Activated T-cell treated with anti-CD3 and anti-CD28 coated beads, Interleukin-2, amount 50 U/mL, for 24 hours (primary cell): ENCODE data around the gene CCDC38.

Source experiments
- DNase-seq: peaks from one replicate; pipeline ENCODE4 v3.0.0-alpha.2; 2020
- H3K27ac Mint-ChIP-seq: 2 replicates; pipeline ENCODE4 v1.8.0; 2020; ENCODE audit warnings: mild to moderate bottlenecking, mixed read lengths
- H3K27me3 Mint-ChIP-seq: 2 replicates; pipeline ENCODE4 v1.8.0; 2020; ENCODE audit warnings: mixed read lengths
- H3K36me3 Mint-ChIP-seq: 2 replicates; pipeline ENCODE4 v1.8.0; 2020; ENCODE audit warnings: low read depth, mixed read lengths
- H3K4me1 Mint-ChIP-seq: 2 replicates; pipeline ENCODE4 v1.8.0; 2020; ENCODE audit warnings: low read depth, mixed read lengths
- H3K4me3 Mint-ChIP-seq: 2 replicates; pipeline ENCODE4 v1.8.0; 2020; ENCODE audit warnings: mild to moderate bottlenecking, moderate library complexity, mixed read lengths
- H3K9me3 Mint-ChIP-seq: 2 replicates; pipeline ENCODE4 v1.8.0; 2020; ENCODE audit warnings: mixed read lengths

The CCDC38 gene

DNA sequence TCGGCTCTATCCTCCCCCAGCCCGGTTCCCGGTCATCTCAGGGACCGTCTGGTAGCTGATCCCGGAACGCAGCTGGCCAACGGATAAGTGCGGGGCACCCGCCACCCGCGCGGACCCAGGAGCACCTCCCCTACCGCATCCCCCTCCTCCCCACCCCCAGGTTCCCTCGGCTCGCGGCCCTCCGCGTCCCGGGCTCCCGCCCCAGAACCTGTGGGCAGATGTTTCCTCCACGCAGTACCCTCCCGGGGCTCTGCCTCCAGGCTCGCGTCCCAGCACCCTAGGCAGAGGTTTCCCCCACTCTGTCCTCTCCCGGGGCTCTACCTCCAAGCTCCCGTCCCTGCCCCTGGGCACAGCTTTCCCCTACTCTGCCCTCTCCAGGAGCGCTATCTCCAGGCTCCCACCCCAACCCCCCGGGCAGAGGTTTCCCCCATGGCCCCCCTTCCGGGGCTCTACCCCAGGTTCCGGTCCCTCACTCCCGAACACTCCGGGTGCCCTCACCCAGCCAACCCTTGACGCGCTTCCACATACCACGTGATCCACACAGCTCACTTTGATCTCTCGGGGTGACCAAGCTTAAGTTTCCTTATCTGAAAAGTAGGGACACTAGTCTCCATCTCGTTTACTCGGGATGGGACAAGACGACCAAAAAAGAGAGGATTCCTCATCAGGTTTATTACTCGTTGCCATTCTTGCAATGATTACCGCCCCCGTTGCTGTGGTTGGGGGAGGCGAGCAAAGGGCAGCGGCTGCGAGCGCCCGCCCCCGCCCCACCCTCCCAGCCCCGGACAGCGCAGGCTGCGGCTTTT lies at the start of gene CCDC38:
TSS of gene CCDC38 (minus strand) at position 91 of the 806 bp plus-strand sequence. CDS start 6,105 bp downstream, outside the sequence.
- H3K27me3 Mint-ChIP-seq = no peaks in the 10 kb centered on the region
- peaks cover 10% of the 10 kb centered on the region for H3K4me1 Mint-ChIP-seq
- H3K4me3 Mint-ChIP-seq = peak within 1 kb of the TSS; percentile 87
- H3K27ac Mint-ChIP-seq = peak within 1 kb of the TSS; percentile 92
- DNase-seq = peak; percentile 89
- no peaks in the 10 kb centered on the region for H3K9me3 Mint-ChIP-seq
- peaks cover 3% of the 10 kb centered on the region for H3K36me3 Mint-ChIP-seq

GRCh38 chr12:95990136-95990535 lies 47.7 kb upstream of the CCDC38 start:
- Mint-ChIP-seq H3K4me3 (no peak overlapping the region), H3K27ac (no peak overlapping the region), H3K9me3 (no peaks in the 10 kb centered on the region), H3K27me3 (no peaks in the 10 kb centered on the region), H3K36me3 (no peaks in the 10 kb centered on the region), H3K4me1 (no peaks in the 10 kb centered on the region)
- DNase-seq = no peak

GRCh38 chr12:95989504-95990123 lies 47.2 kb upstream of the CCDC38 start:
- no peaks in the 10 kb centered on the region for H3K36me3 Mint-ChIP-seq
- no peaks in the 10 kb centered on the region for H3K4me1 Mint-ChIP-seq
- H3K27me3 Mint-ChIP-seq = no peaks in the 10 kb centered on the region
- H3K9me3 Mint-ChIP-seq = no peaks in the 10 kb centered on the region
- H3K27ac Mint-ChIP-seq = no peak overlapping the region
- no peak for DNase-seq
- no peak overlapping the region for H3K4me3 Mint-ChIP-seq

DNA sequence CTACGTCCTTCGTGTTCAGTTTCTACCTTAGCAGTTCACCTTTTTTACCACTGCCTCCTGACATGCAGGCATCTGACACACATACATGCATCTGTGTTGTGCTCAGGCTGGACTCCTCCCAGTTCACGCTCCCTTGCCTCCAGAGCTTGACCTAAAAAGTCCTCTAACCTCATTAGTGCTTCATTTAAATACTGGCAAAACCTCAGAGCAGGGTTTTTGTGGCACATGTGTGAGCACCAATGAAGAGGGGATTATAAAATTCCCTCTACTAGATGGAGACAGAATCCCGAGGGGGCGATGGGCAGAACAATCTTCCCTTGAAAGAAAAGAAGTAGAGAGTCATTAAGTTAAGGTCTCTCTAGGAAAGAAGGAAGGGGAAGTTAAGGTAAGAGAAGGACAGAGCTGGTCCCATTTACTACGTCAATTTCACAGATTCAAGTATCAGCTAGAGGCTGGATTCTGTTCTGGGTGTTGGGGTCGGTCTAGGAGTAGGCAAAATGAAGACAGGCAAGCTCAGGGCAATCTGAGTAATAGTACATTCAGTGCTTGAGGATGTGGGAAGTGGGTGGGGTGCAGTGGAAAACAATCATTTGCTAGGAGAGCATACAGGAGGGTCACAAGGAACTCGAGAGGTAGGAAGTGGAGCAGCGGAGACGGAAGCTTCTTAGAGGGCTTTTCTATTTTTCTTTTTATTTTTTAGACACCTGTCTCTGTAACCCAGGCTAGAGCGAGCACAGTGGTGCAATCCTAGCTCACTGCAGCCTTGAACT lies 46.3 kb upstream of the CCDC38 start:
- no peak for DNase-seq
- Mint-ChIP-seq H3K9me3 (no peaks in the 10 kb centered on the region), H3K4me3 (no peak overlapping the region), H3K36me3 (no peaks in the 10 kb centered on the region), H3K27ac (no peak overlapping the region), H3K4me1 (no peaks in the 10 kb centered on the region), H3K27me3 (no peaks in the 10 kb centered on the region)

- Mint-ChIP-seq H3K4me1 (no peaks in the 10 kb centered on the region), H3K36me3 (no peaks in the 10 kb centered on the region), H3K4me3 (no peak overlapping the region), H3K9me3 (no peaks in the 10 kb centered on the region), H3K27ac (no peak overlapping the region), H3K27me3 (no peaks in the 10 kb centered on the region)
- DNase-seq = no peak
These were observed 44.5 kb upstream of the CCDC38 start for GRCh38 chr12:95986635-95987570.

DNA sequence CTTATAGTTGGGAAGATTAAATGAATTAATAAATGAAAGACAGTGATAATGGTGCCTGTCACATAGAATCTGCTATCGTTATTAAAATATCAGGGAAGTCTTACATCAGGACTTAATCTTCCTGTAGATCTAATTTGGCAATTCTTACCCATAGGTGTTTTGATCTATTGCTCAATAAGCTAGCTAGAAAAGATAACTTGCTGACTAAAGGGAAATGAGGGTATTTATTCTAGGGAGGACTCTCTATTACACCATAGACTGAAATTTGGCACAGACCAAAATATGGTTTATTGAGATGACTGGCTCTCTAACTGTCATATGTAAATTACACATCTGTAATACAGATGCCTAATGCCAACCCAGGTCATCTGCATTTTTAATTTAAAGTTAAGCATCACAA lies 42.3 kb upstream of the CCDC38 start:
- DNase-seq = no peak
- no peaks in the 10 kb centered on the region for H3K4me1 Mint-ChIP-seq
- no peak overlapping the region for H3K27ac Mint-ChIP-seq
- no peaks in the 10 kb centered on the region for H3K27me3 Mint-ChIP-seq
- H3K36me3 Mint-ChIP-seq = no peaks in the 10 kb centered on the region
- H3K9me3 Mint-ChIP-seq = no peaks in the 10 kb centered on the region
- H3K4me3 Mint-ChIP-seq = no peak overlapping the region

GRCh38 chr12:95982602-95983001 lies 40.2 kb upstream of the CCDC38 start:
- no peaks in the 10 kb centered on the region for H3K4me1 Mint-ChIP-seq
- H3K9me3 Mint-ChIP-seq = no peaks in the 10 kb centered on the region
- no peak for DNase-seq
- no peak overlapping the region for H3K27ac Mint-ChIP-seq
- H3K36me3 Mint-ChIP-seq = no peaks in the 10 kb centered on the region
- H3K27me3 Mint-ChIP-seq = no peaks in the 10 kb centered on the region
- H3K4me3 Mint-ChIP-seq = no peak overlapping the region

DNA sequence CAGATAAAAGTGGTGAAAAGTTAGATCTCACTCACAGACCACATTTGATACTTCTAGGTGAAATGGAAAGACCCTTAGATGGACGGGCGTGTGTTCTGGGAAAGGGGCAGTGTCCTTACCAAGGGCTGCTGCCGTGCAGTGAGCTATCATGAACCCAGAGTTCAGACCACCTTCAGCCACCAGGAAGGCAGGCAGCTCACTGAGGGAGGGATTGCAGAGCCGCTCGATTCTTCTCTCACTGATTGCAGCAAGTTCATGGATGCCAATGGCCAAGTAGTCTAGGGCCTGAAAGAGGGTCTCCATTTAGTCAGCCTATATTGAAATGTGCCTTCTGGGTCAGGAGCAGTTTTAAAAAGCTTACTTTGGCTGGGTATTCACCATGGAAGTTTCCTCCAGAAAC lies 38.0 kb upstream of the CCDC38 start:
- Mint-ChIP-seq H3K4me1 (no peaks in the 10 kb centered on the region), H3K27ac (no peak overlapping the region), H3K36me3 (no peaks in the 10 kb centered on the region)

GRCh38 chr12:95978774-95979173 lies 36.4 kb upstream of the CCDC38 start:
- Mint-ChIP-seq H3K27me3 (no peaks in the 10 kb centered on the region), H3K36me3 (no peaks in the 10 kb centered on the region), H3K27ac (no peak overlapping the region)

More for the DNA sequence above, 38.0 kb upstream of the CCDC38 start:
- no peaks in the 10 kb centered on the region for H3K27me3 Mint-ChIP-seq
- H3K9me3 Mint-ChIP-seq = no peaks in the 10 kb centered on the region
- no peak for DNase-seq
- no peak overlapping the region for H3K4me3 Mint-ChIP-seq

GRCh38 chr12:95978351-95978750 lies 35.9 kb upstream of the CCDC38 start:
- Mint-ChIP-seq H3K9me3 (no peaks in the 10 kb centered on the region), H3K4me3 (no peak overlapping the region), H3K36me3 (no peaks in the 10 kb centered on the region), H3K4me1 (no peaks in the 10 kb centered on the region), H3K27ac (no peak overlapping the region), H3K27me3 (no peaks in the 10 kb centered on the region)
- DNase-seq = no peak

More at GRCh38 chr12:95978774-95979173, 36.4 kb upstream of the CCDC38 start:
- no peaks in the 10 kb centered on the region for H3K4me1 Mint-ChIP-seq
- DNase-seq = no peak
- no peak overlapping the region for H3K4me3 Mint-ChIP-seq
- H3K9me3 Mint-ChIP-seq = no peaks in the 10 kb centered on the region

DNA sequence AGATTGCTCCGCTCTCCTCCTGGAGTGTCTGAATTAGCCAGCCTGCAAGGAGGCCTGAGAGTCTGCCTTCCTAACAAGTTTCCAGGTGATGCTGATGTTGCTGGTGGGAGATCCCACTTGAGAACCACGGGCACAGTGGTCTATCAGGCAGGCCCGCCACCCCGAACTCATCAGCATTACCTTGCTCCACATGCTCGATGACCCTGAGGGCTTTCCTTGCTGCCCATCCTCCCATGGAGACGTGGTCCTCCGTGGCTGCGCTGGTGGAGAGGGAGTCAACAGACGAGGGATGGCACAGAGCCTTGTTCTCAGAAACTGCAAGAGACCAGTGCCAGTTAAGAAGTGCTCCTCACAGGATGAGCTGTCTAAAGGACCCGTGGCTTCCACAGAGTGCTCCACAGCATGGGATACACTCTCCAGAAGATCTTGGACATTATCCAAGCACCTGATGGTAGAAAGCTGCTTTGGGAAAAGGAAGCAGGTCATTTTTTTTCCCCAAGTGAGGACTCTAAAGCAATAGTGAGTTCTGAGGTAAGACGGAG lies 35.4 kb upstream of the CCDC38 start:
- Mint-ChIP-seq H3K4me3 (no peak overlapping the region), H3K9me3 (no peaks in the 10 kb centered on the region), H3K36me3 (no peaks in the 10 kb centered on the region), H3K27me3 (no peaks in the 10 kb centered on the region), H3K4me1 (no peaks in the 10 kb centered on the region), H3K27ac (no peak overlapping the region)
- DNase-seq = no peak

DNA sequence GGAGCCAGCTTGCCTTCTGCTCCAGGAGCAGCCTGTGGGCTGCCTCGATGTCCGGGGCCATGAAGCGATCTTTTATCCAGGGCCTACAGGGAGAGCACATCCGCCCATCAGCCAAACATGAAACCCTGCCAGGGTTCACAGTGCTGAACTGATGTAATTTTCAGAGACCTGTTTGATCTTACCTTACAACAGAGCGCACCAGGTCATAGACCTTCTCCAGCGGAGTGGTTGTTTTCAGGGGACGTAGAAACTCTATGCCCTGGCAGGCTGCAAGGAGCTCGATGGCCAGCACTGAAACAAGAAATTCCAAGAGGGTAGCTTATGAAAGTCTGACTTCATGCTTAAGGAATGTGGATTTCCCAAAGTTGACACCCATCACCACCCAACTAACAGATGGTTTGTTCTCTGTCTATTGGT lies 34.0 kb upstream of the CCDC38 start:
- Mint-ChIP-seq H3K36me3 (no peaks in the 10 kb centered on the region), H3K27ac (no peak overlapping the region), H3K9me3 (no peaks in the 10 kb centered on the region)

GRCh38 chr12:95975491-95975890 lies 33.1 kb upstream of the CCDC38 start:
- H3K4me3 Mint-ChIP-seq = no peak overlapping the region
- DNase-seq = no peak
- no peaks in the 10 kb centered on the region for H3K9me3 Mint-ChIP-seq
- no peak overlapping the region for H3K27ac Mint-ChIP-seq
- no peaks in the 10 kb centered on the region for H3K27me3 Mint-ChIP-seq
- H3K4me1 Mint-ChIP-seq = no peaks in the 10 kb centered on the region
- no peaks in the 10 kb centered on the region for H3K36me3 Mint-ChIP-seq

More for the DNA sequence above, 34.0 kb upstream of the CCDC38 start:
- no peak overlapping the region for H3K4me3 Mint-ChIP-seq
- H3K27me3 Mint-ChIP-seq = no peaks in the 10 kb centered on the region
- H3K4me1 Mint-ChIP-seq = no peaks in the 10 kb centered on the region
- DNase-seq = no peak

DNA sequence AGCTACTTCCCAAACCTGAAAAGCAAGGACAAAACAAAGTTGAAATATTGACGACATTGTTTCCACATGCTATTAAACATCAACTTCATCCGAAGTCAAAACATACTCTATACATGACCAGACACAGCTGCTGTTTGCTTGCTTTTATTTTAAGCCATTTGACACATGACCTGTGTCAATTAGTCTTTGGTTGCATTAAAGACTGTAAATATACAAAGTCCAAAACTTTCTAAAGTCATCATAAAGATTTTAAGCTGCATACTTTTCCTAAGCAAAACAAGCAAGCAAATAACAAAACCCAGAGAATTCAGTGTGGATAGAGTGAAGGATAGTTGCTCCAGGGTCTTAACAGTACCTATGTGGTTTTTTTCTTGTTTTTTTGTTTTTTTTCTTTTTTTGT lies 31.9 kb upstream of the CCDC38 start:
- Mint-ChIP-seq H3K27me3 (no peaks in the 10 kb centered on the region), H3K36me3 (no peaks in the 10 kb centered on the region), H3K4me3 (no peak overlapping the region), H3K9me3 (no peaks in the 10 kb centered on the region), H3K27ac (no peak overlapping the region), H3K4me1 (no peaks in the 10 kb centered on the region)
- DNase-seq = no peak
